ENCODE measurements around the gene GDF7.

The GDF7 gene

GRCh38 chr2:20666304-20667150, at the start of gene GDF7:
GDF7 (plus strand) TSS chr2:20667144; CDS start chr2:20667240, 96 bp downstream.
- DNase-seq (ENCODE audit: low read depth, low spot score): no peak
- peak; percentile 10 for TF ChIP-seq CTCF (IDR thresholded peaks at IDR 0.05; ENCODE audit: low read depth, low read length)
- peak within 1 kb of the TSS; percentile 28 for H3K4me3 ChIP-seq (ENCODE audit: low read depth, low read length)
- in situ Hi-C loops (cut with HindIII; ENCODE audit: low sequenced_read_pairs): no loop called here

GRCh38 chr2:20617892-20618467, 49.0 kb upstream of the GDF7 start:
- no peak overlapping the region for H3K4me3 ChIP-seq (ENCODE audit: low read depth, low read length)
- peak; percentile 99 for DNase-seq (ENCODE audit: low read depth, low spot score)
- peak; percentile 54 for TF ChIP-seq CTCF (IDR thresholded peaks at IDR 0.05; ENCODE audit: low read depth, low read length)
- in situ Hi-C loops (cut with HindIII; ENCODE audit: low sequenced_read_pairs): no loop called here

GRCh38 chr2:20618468-20618885, 48.5 kb upstream of the GDF7 start:
- in situ Hi-C loops (cut with HindIII; ENCODE audit: low sequenced_read_pairs): no loop called here
- no peak for DNase-seq (ENCODE audit: low read depth, low spot score)
- H3K4me3 ChIP-seq (ENCODE audit: low read depth, low read length): no peak overlapping the region

GRCh38 chr2:20618886-20619521, 47.9 kb upstream of the GDF7 start:
- DNase-seq (ENCODE audit: low read depth, low spot score): no peak
- no peak for TF ChIP-seq CTCF (IDR thresholded peaks at IDR 0.05; ENCODE audit: low read depth, low read length)

More at GRCh38 chr2:20618468-20618885, 48.5 kb upstream of the GDF7 start:
- no peak for TF ChIP-seq CTCF (IDR thresholded peaks at IDR 0.05; ENCODE audit: low read depth, low read length)

GRCh38 chr2:20619624-20620024, 47.3 kb upstream of the GDF7 start:
- DNase-seq (ENCODE audit: low read depth, low spot score): no peak
- in situ Hi-C loops (cut with HindIII; ENCODE audit: low sequenced_read_pairs): no loop called here
- TF ChIP-seq CTCF (IDR thresholded peaks at IDR 0.05; ENCODE audit: low read depth, low read length): no peak
- H3K4me3 ChIP-seq (ENCODE audit: low read depth, low read length): no peak overlapping the region

More at GRCh38 chr2:20618886-20619521, 47.9 kb upstream of the GDF7 start:
- H3K4me3 ChIP-seq (ENCODE audit: low read depth, low read length): no peak overlapping the region
- in situ Hi-C loops (cut with HindIII; ENCODE audit: low sequenced_read_pairs): no loop called here

- DNase-seq (ENCODE audit: low read depth, low spot score): no peak
- H3K4me3 ChIP-seq (ENCODE audit: low read depth, low read length): no peak overlapping the region
- TF ChIP-seq CTCF (IDR thresholded peaks at IDR 0.05; ENCODE audit: low read depth, low read length): no peak
- in situ Hi-C loops (cut with HindIII; ENCODE audit: low sequenced_read_pairs): no loop called here
These were observed 46.7 kb upstream of the GDF7 start for GRCh38 chr2:20620271-20620681.

Data from astrocyte of the spinal cord (primary cell).